B cell (primary cell): ENCODE measurements around the gene SOCS2.

Source experiments
- CTCF ChIP-seq: fragments of 200-600 bp; IDR thresholded peaks from one replicate; pipeline ENCODE4 v1.8.0; 2022; ENCODE audit warnings: antibody characterized with exemption, mild to moderate bottlenecking
- EZH2 ChIP-seq: IDR thresholded peaks from 2 replicates; pipeline ENCODE4 v1.6.1; 2012; ENCODE audit warnings: borderline replicate concordance, low read depth, mild to moderate bottlenecking, moderate library complexity, low read length; ENCODE audit not compliant: insufficient read depth, poor library complexity, severe bottlenecking

GRCh38 chr12:93594766-93595311 lies 22.4 kb downstream of the SOCS2 start:
- TF ChIP-seq CTCF: no peak
- TF ChIP-seq EZH2: no peak
